GM12878 (cell line): ENCODE results near the gene FUBP3. TPM values are rescaled to one million over a fixed set of nuclear protein-coding genes. Genes with fewer than 3 reads are reported as not detected.

Experiments used
- ATAC-seq: fragments of 200-7000 bp; cut with Tn5 transposase; 3 replicates; pipeline ENCODE4 v1.9.1; 2020; ENCODE audit warnings: mild to moderate bottlenecking, moderate library complexity
- Bru-seq: library from RNA; stranded (reverse); fragments of 400-500 nt; gene quantifications from one replicate; lab custom pipeline; 2021; lab: Mats Ljungman, UMichigan
- BruChase-seq, 2 experiments: library from RNA; stranded (reverse); fragments of 400-500 nt; gene quantifications; one replicate each; lab custom pipeline; 2021; lab: Mats Ljungman, UMichigan
- BruUV-seq: library from RNA; stranded (reverse); fragments of 400-500 nt; replicated peaks from 2 replicates; lab custom pipeline; 2021; lab: Mats Ljungman, UMichigan
- CTCF ChIA-PET: fragments of 300-600 bp; sonication (Branson Sonifier 250); formaldehyde crosslinking; extraction: SDS; loops from one replicate; lab custom pipeline; 2021; ENCODE audit warnings: inconsistent platforms; lab: Yijun Ruan, JAX
- POLR2A ChIA-PET: fragments of 350-600 bp; formaldehyde crosslinking; extraction: SDS; loops from one replicate; lab custom pipeline; 2021; ENCODE audit warnings: inconsistent platforms; lab: Charles Lee
- RAD21 ChIA-PET: fragments of 300-600 bp; sonication (Branson Sonifier 250); formaldehyde crosslinking; loops from one replicate; lab custom pipeline; 2023; ENCODE audit warnings: antibody characterized with exemption; ENCODE audit not compliant: unreplicated experiment; lab: Charles Lee
- SMC1A ChIA-PET: fragments of 300-600 bp; sonication (Branson Sonifier 250); formaldehyde crosslinking; loops from one replicate; lab custom pipeline; 2023; ENCODE audit not compliant: unreplicated experiment, uncharacterized antibody; lab: Charles Lee
- DNase-seq: peaks from one replicate; pipeline ENCODE4 v3.0.0-alpha.2; 2011; ENCODE audit warnings: low read depth, low spot score
- FAIRE-seq: peaks from 3 replicates; lab custom pipeline; 2011; peaks lifted over from hg19 to GRCh38; lab: Jason Lieb, UNC
- H2AFZ ChIP-seq: 2 replicates; pipeline ENCODE4 v1.6.0; 2011; ENCODE audit warnings: low read depth, low read length, control low read depth; ENCODE audit not compliant: control insufficient read depth
- H3K27ac ChIP-seq: 2 replicates; pipeline ENCODE4 v1.5.1; 2011; ENCODE audit warnings: control low read depth; ENCODE audit not compliant: control insufficient read depth, insufficient read depth
- H3K27me3 ChIP-seq, 2 experiments: replicated peaks in 1 of 2; 2 replicates each; pipeline versions ENCODE4 v1.6.0 to v1.6.1; 2011; ENCODE audit warnings: low read length in 1 of 2; ENCODE audit not compliant: control insufficient read depth in 2 of 2, insufficient read depth in 2 of 2
- H3K36me3 ChIP-seq, 2 experiments: 2 replicates each; pipeline ENCODE4 v1.5.1; 2011; ENCODE audit warnings: low read length in 1 of 2; ENCODE audit not compliant: control insufficient read depth in 2 of 2, insufficient read depth in 2 of 2
- H3K4me1 ChIP-seq: 2 replicates; pipeline ENCODE4 v1.6.1; 2011; ENCODE audit warnings: mild to moderate bottlenecking, low read length, moderate library complexity, mixed read lengths; ENCODE audit not compliant: control insufficient read depth, insufficient read depth
- H3K4me2 ChIP-seq: 2 replicates; pipeline ENCODE4 v1.6.0; 2011; ENCODE audit warnings: control low read depth; ENCODE audit not compliant: control insufficient read depth, insufficient read depth
- H3K4me3 ChIP-seq: fragments of 200-600 bp; sonication (generic); 2 replicates; pipeline ENCODE4 v1.5.1; 2016
- H3K79me2 ChIP-seq: 2 replicates; pipeline ENCODE4 v1.6.0; 2011; ENCODE audit warnings: low read length; ENCODE audit not compliant: control insufficient read depth, insufficient read depth
- H3K9ac ChIP-seq: 2 replicates; pipeline ENCODE4 v1.8.0; 2011; ENCODE audit warnings: low read length, control low read depth, mixed read lengths; ENCODE audit not compliant: control insufficient read depth, insufficient read depth
- H3K9me3 ChIP-seq: replicated peaks from 3 replicates; pipeline ENCODE4 v1.5.1; 2011; ENCODE audit warnings: mild to moderate bottlenecking, low read length; ENCODE audit not compliant: control insufficient read depth, insufficient read depth
- H4K20me1 ChIP-seq: 2 replicates; pipeline ENCODE4 v1.6.0; 2011; ENCODE audit not compliant: control insufficient read depth, insufficient read depth
- CREB1 ChIP-seq: IDR thresholded peaks from 2 replicates; pipeline ENCODE4 v1.6.1; 2012; ENCODE audit warnings: low read depth, mild to moderate bottlenecking, inconsistent platforms
- CTCF ChIP-seq, 3 experiments: IDR thresholded peaks in 2 of 3; conservative IDR thresholded peaks in 1 of 3; 2 replicates each; pipeline ENCODE4 v1.5.1; 2011; ENCODE audit warnings: low read depth in 3 of 3, low read length in 3 of 3, mild to moderate bottlenecking in 3 of 3, control low read depth in 2 of 3, moderate library complexity in 2 of 3, inconsistent platforms in 1 of 3, mixed read lengths in 1 of 3; ENCODE audit not compliant: control insufficient read depth in 2 of 3, insufficient read depth in 1 of 3; ENCODE audit errors: extremely low read depth in 1 of 3
- NRF1 ChIP-seq: conservative IDR thresholded peaks from 2 replicates; pipeline ENCODE4 v1.6.1; 2011; ENCODE audit warnings: mild to moderate bottlenecking, low read depth, low read length, improper control_type of control experiment
- SPI1 ChIP-seq: IDR thresholded peaks from 2 replicates; pipeline ENCODE4 v1.6.1; 2011; ENCODE audit warnings: low read depth, mild to moderate bottlenecking, low read length, moderate library complexity, borderline replicate concordance; ENCODE audit not compliant: insufficient read depth
- TARDBP ChIP-seq: IDR thresholded peaks from 2 replicates; pipeline ENCODE4 v1.6.1; 2016; ENCODE audit warnings: borderline replicate concordance
- WGBS: methylation state at CpG from one replicate; pipeline ENCODE4 v1.1.6; 2016; ENCODE audit warnings: low lambda C conversion rate; ENCODE audit not compliant: insufficient replicate concordance, insufficient coverage; ENCODE audit errors: missing lambda C conversion rate; 5-methylcytosine and 5-hydroxymethylcytosine counted together
- in situ Hi-C: fragments of 300-500 bp; cut with MboI; formaldehyde crosslinking; loops from 9 replicates; pipeline ENCODE4 v1.14.3; 2018; ENCODE audit warnings: mixed read lengths
- intact Hi-C: fragments of 100-400 bp; cut with micrococcal nuclease; formaldehyde crosslinking; loops from one replicate; pipeline ENCODE4 v1.14.2; 2022; ENCODE audit not compliant: unreplicated experiment
- long read RNA-seq, 2 experiments: library from polyadenylated mRNA; unstranded; transcript quantifications; one replicate each; pipeline ENCODE4 v2.0.0, GENCODE V29; 2019 to 2020
- polyA minus RNA-seq, 3 experiments: library from RNA; depleted of rRNA, polyadenylated mRNA; stranded (reverse); fragments of >200 nt; gene quantifications; 2 replicates each; pipeline ENCODE4 v1.2.3, GENCODE V29; 2011
- polyA plus RNA-seq, 11 experiments: library from polyadenylated mRNA; depleted of rRNA in 4 of 11; unstranded in 6 of 11; stranded (reverse) in 5 of 11; fragments of >200 nt; fragmentation: Nextera tagmentation in 4 of 11; fragmentation: Illumina TruSeq in 1 of 11; extraction: Ambion mirVana in 4 of 11; extraction: Trizol in 1 of 11; gene quantifications; 1 replicate in 1 of 11; 2 replicates in 10 of 11; pipeline versions ENCODE4 v1.2.1 to v1.2.3, GENCODE V29; 2011 to 2016; ENCODE audit warnings: inconsistent platforms in 2 of 11, missing spikeins in 2 of 11, low read depth in 1 of 11
- total RNA-seq, 4 experiments: library from RNA; depleted of rRNA in 3 of 4; stranded (reverse); fragments of >200 nt in 3 of 4; fragmentation: Illumina TruSeq in 1 of 4; extraction: Trizol in 1 of 4; gene quantifications; 2 replicates each; pipeline versions ENCODE4 v1.2.1 to v1.2.3, GENCODE V29; 2013 to 2021
- TF ChIP-seq, protein P1 (sequence below): IDR thresholded peaks from 2 replicates; pipeline ENCODE4 v1.6.1; 2012; ENCODE audit warnings: low read depth, low read length, improper control_type of control experiment
- TF ChIP-seq, protein P2 (sequence below): fragments of 450-650 bp; formaldehyde crosslinking; IDR thresholded peaks from 2 replicates; pipeline ENCODE4 v1.5.0; 2022; ENCODE audit warnings: mild to moderate bottlenecking, missing genetic modification characterization

The FUBP3 gene, protein sequence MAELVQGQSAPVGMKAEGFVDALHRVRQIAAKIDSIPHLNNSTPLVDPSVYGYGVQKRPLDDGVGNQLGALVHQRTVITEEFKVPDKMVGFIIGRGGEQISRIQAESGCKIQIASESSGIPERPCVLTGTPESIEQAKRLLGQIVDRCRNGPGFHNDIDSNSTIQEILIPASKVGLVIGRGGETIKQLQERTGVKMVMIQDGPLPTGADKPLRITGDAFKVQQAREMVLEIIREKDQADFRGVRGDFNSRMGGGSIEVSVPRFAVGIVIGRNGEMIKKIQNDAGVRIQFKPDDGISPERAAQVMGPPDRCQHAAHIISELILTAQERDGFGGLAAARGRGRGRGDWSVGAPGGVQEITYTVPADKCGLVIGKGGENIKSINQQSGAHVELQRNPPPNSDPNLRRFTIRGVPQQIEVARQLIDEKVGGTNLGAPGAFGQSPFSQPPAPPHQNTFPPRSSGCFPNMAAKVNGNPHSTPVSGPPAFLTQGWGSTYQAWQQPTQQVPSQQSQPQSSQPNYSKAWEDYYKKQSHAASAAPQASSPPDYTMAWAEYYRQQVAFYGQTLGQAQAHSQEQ
- total RNA-seq (2013; cell fraction: nucleolus; rRNA removed): 78.3 and 80.0 TPM in 2 replicates
- total RNA-seq (2014; rRNA removed): 37.6 and 39.6 TPM in 2 replicates
- total RNA-seq (2014; rRNA removed; fragmentation: Illumina TruSeq; extraction: Trizol): 26.3 and 29.6 TPM in 2 replicates
- 36.4 and 37.4 TPM in 2 replicates for total RNA-seq (2021)
- 12.1 TPM for polyA plus RNA-seq (2011; ENCODE audit: low read depth)
- 26.4 and 30.8 TPM in 2 replicates for polyA plus RNA-seq (2011; rRNA removed)
- polyA plus RNA-seq (2011; cell fraction: cytosol; rRNA removed): 15.3 and 22.5 TPM in 2 replicates
- 63.6 and 72.4 TPM in 2 replicates for polyA plus RNA-seq (2011; cell fraction: nucleus; rRNA removed)
- polyA plus RNA-seq (2012): 18.0 and 18.6 TPM in 2 replicates
- 29.9 and 41.1 TPM in 2 replicates for polyA plus RNA-seq (2014; fragmentation: Illumina TruSeq; extraction: Trizol)
- 1 to 10 TPM; 2.4 to 9.4 TPM for polyA plus RNA-seq (2014; fragmentation: Nextera tagmentation; extraction: Ambion mirVana)
- 35.7 and 38.1 TPM in 2 replicates for polyA plus RNA-seq (2014; rRNA removed)
- polyA plus RNA-seq (2016; fragmentation: Nextera tagmentation; extraction: Ambion mirVana): 10 to 100 TPM; 38.0 to 49.4 TPM
- 20.6 and 24.4 TPM in 2 replicates for polyA minus RNA-seq (2011; rRNA and poly(A)+ RNA removed)
- polyA minus RNA-seq (2011; cell fraction: cytosol; rRNA and poly(A)+ RNA removed): 21.2 and 25.4 TPM in 2 replicates
- 19.1 and 43.3 TPM in 2 replicates for polyA minus RNA-seq (2011; cell fraction: nucleus; rRNA and poly(A)+ RNA removed)
- Bru-seq, nascent RNA: percentile 82 among the genes with signal in this experiment
- percentile 93 among the genes with signal in this experiment for BruChase-seq, experiment 1, labeled RNA remaining after a 6-hour chase
- BruChase-seq, experiment 2, labeled RNA remaining after a 2-hour chase: percentile 92 among the genes with signal in this experiment
- long read RNA-seq, experiment 1, partial matches to known transcripts: 0 of 5 reads
- long read RNA-seq, experiment 1, other reads (novel, unspliced or antisense): 2 of 5 reads
- long read RNA-seq, experiment 2, partial matches to known transcripts: 9 of 12 reads
- long read RNA-seq, experiment 2, other reads (novel, unspliced or antisense): 2 of 12 reads

GRCh38 chr9:130578865-130579737, at the start of gene FUBP3:
Gene FUBP3, plus strand, starts transcription at chr9:130579577. Its CDS starts 104 bp downstream, at chr9:130579681.
- ATAC-seq (peak; percentile 95), FAIRE-seq (peak; percentile 78), DNase-seq (peak; percentile 51)
- BruUV-seq: TSS peak; percentile 98
- peak within 1 kb of the TSS; percentile 96 for H2AFZ ChIP-seq
- H3K4me3 ChIP-seq: peak within 1 kb of the TSS; percentile 96
- peak within 1 kb of the TSS; percentile 95 for H3K27ac ChIP-seq
- H4K20me1 ChIP-seq: no peaks in the 10 kb centered on the region
- RAD21 ChIA-PET: interaction anchor here (0.6 kb wide), 1 partner anchor 693 kb away, joined by 4 read pairs; no protein-coding TSS in a partner anchor
- peak within 1 kb of the TSS; percentile 96 for H3K9ac ChIP-seq
- POLR2A ChIA-PET: interaction anchor here (0.6 to 1.2 kb wide), 4 partner anchors 8 to 114 kb away, joined by 3 to 7 read pairs (median 4); partner anchors contain the start of gene EXOSC2
- CTCF ChIA-PET: no interaction called here
- intact Hi-C loops (no loop called here), in situ Hi-C loops (no loop called here)
- 0 out of 2 replicates have a peak, but pooled peaks cover 4% of the 10 kb centered on the region for H3K4me1 ChIP-seq
- peaks cover 38% of the 10 kb centered on the region for H3K79me2 ChIP-seq
- no peaks in the 10 kb centered on the region for H3K9me3 ChIP-seq
- peak within 1 kb of the TSS; percentile 88 for H3K4me2 ChIP-seq
- SMC1A ChIA-PET: interaction anchor here (0.6 to 1.4 kb wide), 2 partner anchors 39 to 114 kb away, joined by 3 to 4 read pairs; partner anchors contain the start of gene EXOSC2
- 2% methylated on average over 72 of the region's 74 CpGs for WGBS
- H3K36me3 ChIP-seq: no peaks in the 10 kb centered on the region
- no peaks in the 10 kb centered on the region for H3K27me3 ChIP-seq
- TF ChIP-seq, protein P1, sequence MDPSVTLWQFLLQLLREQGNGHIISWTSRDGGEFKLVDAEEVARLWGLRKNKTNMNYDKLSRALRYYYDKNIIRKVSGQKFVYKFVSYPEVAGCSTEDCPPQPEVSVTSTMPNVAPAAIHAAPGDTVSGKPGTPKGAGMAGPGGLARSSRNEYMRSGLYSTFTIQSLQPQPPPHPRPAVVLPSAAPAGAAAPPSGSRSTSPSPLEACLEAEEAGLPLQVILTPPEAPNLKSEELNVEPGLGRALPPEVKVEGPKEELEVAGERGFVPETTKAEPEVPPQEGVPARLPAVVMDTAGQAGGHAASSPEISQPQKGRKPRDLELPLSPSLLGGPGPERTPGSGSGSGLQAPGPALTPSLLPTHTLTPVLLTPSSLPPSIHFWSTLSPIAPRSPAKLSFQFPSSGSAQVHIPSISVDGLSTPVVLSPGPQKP: peak; percentile 93
- TF ChIP-seq TARDBP (no peak), NRF1 (no peak), CTCF (IDR thresholded peaks at IDR 0.05 in 2 of 3, conservative IDR thresholded peaks at IDR 0.05 in 1 of 3; ENCODE audit: control insufficient read depth in 2 of 3, extremely low read depth in 1 of 3, insufficient read depth in 1 of 3, low read depth in 3 of 3, low read length in 3 of 3) (no peak), SPI1 (peak; percentile 38; the same call in 1 of the 2 replicates), CREB1 (peak; percentile 82)
- TF ChIP-seq, protein P2, sequence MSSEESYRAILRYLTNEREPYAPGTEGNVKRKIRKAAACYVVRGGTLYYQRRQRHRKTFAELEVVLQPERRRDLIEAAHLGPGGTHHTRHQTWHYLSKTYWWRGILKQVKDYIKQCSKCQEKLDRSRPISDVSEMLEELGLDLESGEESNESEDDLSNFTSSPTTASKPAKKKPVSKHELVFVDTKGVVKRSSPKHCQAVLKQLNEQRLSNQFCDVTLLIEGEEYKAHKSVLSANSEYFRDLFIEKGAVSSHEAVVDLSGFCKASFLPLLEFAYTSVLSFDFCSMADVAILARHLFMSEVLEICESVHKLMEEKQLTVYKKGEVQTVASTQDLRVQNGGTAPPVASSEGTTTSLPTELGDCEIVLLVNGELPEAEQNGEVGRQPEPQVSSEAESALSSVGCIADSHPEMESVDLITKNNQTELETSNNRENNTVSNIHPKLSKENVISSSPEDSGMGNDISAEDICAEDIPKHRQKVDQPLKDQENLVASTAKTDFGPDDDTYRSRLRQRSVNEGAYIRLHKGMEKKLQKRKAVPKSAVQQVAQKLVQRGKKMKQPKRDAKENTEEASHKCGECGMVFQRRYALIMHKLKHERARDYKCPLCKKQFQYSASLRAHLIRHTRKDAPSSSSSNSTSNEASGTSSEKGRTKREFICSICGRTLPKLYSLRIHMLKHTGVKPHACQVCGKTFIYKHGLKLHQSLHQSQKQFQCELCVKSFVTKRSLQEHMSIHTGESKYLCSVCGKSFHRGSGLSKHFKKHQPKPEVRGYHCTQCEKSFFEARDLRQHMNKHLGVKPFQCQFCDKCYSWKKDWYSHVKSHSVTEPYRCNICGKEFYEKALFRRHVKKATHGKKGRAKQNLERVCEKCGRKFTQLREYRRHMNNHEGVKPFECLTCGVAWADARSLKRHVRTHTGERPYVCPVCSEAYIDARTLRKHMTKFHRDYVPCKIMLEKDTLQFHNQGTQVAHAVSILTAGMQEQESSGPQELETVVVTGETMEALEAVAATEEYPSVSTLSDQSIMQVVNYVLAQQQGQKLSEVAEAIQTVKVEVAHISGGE (CRISPR knock-in tag): peak; percentile 79
